ENCODE results near the gene TRIM41. TPM values are rescaled to one million over a fixed set of nuclear protein-coding genes. Genes with fewer than 3 reads are reported as not detected.
"Not testable (repeated sequence)": the region's sequence is repeated elsewhere in the genome, so short reads cannot be mapped to it uniquely, and the experiment has no call there.

Gene TRIM41
- polyA plus RNA-seq, 1 donor from 2014 or later: 32.1 TPM

DNA sequence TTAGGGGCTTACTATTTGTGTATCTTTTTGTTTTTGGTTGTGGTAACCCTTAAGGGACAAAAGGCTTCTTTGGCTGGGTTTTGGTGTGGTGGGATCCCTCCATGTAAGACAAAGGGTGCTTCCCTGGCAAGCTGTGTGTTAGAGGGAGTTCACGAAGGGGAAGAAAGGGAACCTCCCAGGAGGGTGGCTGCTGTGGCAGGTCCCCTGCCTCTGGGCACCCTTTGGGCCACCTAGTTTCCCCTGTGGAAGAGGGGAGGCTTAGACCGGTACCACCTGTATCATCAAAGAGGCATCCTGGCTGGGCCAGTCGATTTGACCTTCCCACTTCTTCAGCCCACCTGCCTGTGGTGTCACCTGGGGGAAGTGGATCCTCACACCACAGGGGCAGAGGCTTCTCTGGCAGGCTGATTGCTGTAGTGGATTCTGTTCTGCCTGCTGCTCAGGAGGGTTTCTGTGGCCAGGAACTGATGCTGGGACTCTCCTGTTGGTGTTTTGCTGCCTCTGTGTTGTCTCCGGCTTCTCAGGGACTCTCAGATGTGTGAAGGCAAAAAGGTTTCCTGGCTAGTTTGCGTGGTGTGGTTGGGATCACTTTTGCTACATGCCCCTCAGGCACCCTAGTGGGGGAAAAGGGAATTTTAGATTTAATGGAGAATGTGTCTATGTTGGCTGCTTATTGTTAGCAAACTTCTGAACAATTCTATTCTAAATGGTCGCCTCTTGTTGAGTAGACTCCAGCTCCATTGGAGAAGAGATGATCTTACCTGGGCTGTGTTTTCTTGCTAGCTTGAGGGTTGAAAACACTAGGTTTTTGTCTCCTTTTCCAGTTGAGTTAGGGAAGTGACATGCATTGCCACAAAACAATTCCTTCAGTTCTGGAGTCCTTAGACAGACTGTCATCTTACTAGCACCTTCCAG is 61.0 kb downstream of the TRIM41 start:
- H4K20me1 ChIP-seq (ENCODE audit: insufficient read depth); H3K36me3 ChIP-seq (ENCODE audit: insufficient read depth, low read length); H3K27me3 ChIP-seq (ENCODE audit: insufficient read depth, low read depth, low read length); H3K9me3 ChIP-seq (ENCODE audit: low read length); H3K4me2 ChIP-seq (ENCODE audit: low read length); H2AFZ ChIP-seq (ENCODE audit: low read depth, low read length); H3K9ac ChIP-seq (ENCODE audit: low read length); H3K4me3 ChIP-seq (ENCODE audit: low read length); H3F3A ChIP-seq (ENCODE audit: insufficient read depth, low read length, poor library complexity, severe bottlenecking); H3K9me2 ChIP-seq (ENCODE audit: insufficient read depth, low read length); H3K27ac ChIP-seq (ENCODE audit: low read length): not testable (repeated sequence)
- H3K79me2 ChIP-seq (replicated peaks; ENCODE audit: insufficient read depth, low read length): peaks cover 13% of the 10 kb centered on the region

Small RNAs within 50 kb of the gene (small RNA-seq; reads per million reads assigned to genes)
- gene MIR4638 (0 reads per million in 3 experiments), gene SNORD95 (0 reads per million in 3 experiments), gene SNORD96A (0 reads per million in 3 experiments)

Other genes starting within 250 kb of the TRIM41 start
- not detected in 2 replicates for gene BTNL3, start 234.4 kb upstream of the TRIM41 start, polyA plus RNA-seq
- gene BTNL9, start 183.0 kb upstream of the TRIM41 start, polyA plus RNA-seq: 13.9 and 18.7 TPM in 2 replicates
- gene OR2V1, start 92.1 kb upstream of the TRIM41 start, polyA plus RNA-seq: not detected in 2 replicates
- gene OR2V2, start 75.7 kb upstream of the TRIM41 start, polyA plus RNA-seq: not detected in 2 replicates
- gene TRIM7, start 18.1 kb upstream of the TRIM41 start, polyA plus RNA-seq: 1.4 and 2.1 TPM in 2 replicates
- gene RACK1, start 20.6 kb downstream of the TRIM41 start, polyA plus RNA-seq: 2,178 and 2,281 TPM in 2 replicates
- gene TRIM52, start 37.9 kb downstream of the TRIM41 start, polyA plus RNA-seq: 42.0 and 47.7 TPM in 2 replicates
- gene OR4F3, start 144.0 kb downstream of the TRIM41 start, polyA plus RNA-seq: not detected in 2 replicates

All from neural cell (in vitro differentiated cells).